ENCODE results near the gene RPS27L.

Gene RPS27L

DNA sequence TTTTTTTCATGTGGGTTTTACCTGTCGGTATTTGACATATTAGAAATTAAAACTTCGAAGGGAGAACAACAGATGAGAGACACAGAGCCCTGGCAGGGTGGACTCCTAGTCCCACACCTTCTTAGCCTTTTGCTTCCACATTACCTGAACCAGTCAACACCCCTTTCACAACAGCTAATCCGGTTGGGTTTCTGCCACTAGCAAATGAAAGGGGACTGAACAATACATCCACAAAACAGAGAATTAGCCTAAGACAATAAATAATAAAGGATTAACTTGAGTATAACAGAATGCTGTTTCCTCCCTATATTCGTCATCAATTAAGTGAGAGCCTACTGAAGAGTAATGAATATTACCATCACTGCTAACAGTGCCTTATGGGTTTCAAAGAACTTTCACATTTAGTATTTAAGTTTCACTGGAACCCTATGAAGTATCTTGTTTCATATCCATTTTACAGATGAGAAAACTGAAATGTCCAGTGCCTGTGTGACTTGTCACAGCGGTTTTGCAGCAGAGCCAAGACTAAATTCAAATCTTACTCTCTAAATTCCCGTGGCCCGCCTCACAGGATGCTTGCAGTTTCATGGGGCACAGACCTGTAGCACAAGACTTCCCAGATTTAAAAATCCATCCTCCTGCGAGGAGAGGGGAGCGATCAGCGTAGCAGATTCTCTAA is 31.1 kb upstream of the RPS27L start:
- DNase-seq (ENCODE audit: low read depth), result no peak

DNA sequence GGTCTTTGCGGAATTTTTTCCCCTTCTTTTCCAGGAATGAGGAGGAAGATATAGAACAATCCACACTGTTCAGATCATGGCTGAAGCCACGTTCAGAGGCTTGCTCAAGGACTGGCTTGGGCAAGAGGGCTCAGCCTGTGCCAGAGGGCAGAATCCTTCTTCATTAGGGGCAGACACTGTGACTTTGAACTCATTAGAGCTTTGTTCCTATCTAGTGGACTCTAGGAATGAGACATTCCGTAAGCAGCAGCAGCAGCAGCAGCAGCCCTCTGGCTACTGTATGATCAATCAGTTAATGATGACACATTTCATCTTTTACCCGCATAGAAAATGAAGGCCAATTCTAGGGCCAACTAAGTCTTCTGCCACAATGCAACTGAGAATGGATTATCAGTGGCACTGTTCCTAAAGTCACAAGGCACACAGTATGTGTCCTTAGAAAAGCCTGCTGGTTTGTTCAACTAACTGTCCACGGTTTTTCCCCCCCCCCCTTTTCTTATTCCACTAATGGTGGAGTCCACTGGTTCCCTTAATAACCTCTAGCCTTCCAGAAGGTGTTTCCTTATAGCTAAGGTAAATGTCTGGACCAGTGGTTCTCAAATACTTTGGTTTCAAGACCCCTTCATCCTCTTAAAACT is 30.4 kb upstream of the RPS27L start:
- no peak for DNase-seq (ENCODE audit: low read depth)

DNA sequence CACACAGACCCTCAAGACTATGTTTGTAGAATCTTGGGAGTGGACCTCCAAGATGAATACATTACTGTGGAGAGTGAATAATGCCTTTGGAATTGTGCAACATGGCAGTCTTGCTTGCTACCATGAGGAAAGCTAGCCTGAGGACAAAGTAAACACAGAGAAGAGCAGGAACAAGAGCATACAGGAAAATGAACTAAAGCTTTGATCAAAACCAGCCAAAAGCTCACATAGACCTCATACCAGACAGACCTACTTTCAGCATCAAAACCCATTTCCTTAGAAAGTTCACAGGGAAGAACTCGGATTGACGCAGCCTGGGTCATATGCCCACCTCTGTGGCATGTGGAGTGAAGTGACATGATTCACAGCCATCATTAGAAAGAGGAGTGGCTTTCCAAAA is 28.8 kb upstream of the RPS27L start:
- peak; percentile 63 for DNase-seq (ENCODE audit: low read depth)

DNA sequence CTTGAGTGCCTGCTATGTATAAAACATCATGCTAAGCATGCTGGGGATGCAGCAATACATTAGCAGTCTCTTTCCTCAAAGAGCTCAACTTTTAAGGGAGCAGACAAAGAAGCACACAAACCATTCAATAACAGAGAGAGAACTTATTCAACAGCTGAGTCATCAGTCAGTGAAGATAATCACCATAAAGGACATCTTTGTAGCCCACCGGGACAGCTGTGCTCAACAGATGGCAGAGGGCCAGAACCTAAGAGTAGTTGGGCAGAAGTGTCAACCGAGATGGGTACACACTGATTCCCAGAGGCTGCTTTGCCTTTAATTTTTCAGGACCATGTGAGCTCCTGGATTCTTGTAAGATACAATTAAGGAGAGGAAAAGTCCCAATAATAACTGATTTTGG is 27.9 kb upstream of the RPS27L start:
- DNase-seq (ENCODE audit: low read depth), result no peak

DNA sequence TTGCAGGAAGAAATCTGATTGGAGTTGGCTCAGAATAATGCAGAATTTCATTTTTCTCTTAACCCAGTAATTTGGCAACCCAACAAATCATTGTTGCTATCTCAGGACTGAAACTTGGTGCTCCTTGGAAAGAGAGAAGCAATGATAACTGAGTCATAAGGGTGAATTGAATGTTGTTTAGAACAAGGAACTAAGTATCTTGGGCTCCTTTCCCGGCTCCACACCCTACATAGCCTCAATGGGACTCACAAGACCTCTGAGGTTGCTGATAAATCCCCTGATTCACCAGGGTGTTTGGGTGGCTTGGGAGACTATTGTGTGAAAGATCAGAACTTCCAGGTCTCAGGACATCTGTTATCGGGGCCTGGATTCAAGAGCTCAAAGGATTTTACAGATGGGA is 24.4 kb upstream of the RPS27L start:
- no peak for DNase-seq (ENCODE audit: low read depth)

DNA sequence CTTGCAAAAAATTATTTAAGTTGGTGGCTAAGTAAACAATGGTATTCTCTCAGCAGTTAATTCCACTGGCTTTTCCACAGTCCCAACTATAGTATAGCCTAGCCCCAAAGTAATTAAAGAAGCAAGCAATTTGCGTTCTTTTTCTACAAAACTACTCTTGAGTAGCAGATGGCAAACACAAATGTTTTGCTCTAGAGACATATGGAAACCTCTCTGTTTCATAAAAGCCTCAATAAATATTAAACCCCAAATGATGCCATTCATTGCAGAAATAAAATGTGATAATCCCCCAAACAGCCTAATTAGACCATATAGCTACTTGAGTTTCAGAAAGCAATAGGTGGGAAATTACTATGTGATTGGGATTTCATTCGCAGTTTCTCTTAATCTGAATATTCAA is 23.5 kb upstream of the RPS27L start:
- DNase-seq (ENCODE audit: low read depth), result no peak

DNA sequence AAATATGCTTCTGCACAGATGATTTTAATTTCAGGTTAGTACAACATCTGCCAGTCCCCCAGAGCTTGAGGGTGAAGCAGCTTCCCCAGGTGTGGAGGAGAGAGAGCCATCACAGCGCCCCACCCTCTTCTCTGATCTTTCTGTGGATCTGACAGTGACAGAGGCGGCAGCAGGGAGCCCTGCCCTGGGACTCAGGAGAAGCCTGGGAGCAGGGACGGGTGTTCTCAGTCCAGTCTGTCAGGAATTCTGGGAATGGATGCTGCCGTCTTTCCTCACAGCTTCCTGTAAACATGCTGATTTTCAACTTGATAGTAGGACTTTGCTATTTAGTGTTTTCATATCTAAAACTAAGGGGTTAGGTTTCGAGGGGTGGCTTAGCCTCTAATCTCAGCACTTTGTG is 20.8 kb upstream of the RPS27L start:
- no peak for DNase-seq (ENCODE audit: low read depth)

DNA sequence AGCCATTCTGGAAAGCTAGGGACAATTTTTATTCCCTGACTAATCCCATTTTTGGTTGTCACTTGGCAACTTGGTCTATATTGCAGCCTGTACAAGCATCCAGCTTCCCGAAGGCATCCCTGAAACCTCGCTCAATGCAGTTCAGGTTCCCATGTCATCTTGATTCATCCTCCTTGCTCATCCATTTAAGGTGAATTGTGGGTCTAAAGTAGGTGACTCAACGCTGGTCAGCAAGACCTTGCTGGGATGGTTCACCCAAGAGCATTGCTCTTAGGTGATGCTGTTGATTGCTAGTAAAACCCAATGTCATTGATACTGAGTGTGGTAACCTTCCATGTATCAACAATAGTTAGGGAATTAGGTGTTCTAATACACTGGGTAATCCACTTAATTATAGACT is 19.0 kb upstream of the RPS27L start:
- DNase-seq (ENCODE audit: low read depth), result no peak

DNA sequence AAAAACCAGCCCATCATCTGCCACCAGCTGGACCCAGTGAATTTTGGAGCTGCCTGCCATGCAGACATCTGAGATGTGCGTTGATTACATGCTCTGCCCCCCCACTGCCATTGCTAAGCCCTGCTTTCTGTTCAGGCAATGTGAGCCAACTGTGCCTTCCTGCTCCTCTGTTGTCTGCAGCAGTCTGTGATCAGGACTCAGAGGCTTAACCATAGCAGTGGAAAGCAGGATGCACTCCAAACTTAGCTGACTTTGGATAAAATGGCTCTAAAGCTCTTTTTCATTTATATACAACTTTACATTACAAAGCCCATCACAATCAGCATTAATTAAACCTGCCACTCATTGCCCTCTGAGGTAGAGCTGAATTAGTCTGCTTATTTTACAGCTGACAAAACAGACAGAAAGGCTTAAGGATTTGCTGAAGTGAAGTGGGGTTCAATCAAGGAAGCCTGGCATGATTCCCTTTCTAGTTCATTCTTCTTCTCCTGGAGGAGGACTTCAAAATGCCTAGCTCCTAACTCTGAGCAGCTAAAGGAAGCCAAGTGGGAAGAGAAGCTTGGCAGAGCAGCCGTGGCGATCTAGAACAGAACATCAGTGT is 15.7 kb upstream of the RPS27L start:
- no peak for DNase-seq (ENCODE audit: low read depth)

DNA sequence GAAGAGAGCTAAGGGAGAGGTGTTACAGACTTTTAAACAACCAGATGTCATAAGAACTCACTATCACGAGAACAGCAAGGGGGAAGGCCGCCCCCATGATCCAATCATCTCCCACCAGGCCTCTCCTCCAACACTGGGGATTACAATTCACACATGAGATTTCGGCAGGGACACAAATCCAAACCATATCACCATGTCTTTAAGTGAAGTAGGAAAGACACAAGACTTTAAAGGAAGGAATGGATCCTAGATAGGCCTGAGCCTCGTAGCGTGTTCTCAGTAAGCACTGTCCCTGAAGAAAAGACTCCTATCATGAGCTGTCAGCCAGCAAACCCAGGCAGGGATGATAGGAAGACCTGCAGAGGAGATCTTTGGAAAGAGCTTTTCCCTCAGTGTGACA is 15.1 kb upstream of the RPS27L start:
- DNase-seq (ENCODE audit: low read depth), result no peak

DNA sequence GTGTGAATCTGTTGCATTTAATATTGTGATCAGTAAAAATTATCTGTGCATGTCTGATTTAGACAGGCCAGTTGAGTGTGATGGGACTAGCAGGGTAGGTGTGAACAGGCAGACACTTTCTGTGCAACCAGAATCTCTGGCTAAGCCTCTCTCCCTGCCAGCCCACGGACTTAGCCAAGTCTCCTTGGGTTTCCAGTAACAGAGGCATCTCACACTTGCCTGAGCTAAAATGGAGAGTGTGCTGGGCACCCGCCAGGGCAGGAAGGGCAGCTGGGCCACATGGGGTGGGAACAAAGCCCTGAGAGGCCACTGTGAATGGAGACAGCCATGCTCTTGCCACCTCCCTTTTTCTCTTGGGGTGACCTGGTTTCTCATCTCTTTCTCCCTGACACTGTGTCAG is 12.5 kb upstream of the RPS27L start:
- DNase-seq (ENCODE audit: low read depth), result no peak

DNA sequence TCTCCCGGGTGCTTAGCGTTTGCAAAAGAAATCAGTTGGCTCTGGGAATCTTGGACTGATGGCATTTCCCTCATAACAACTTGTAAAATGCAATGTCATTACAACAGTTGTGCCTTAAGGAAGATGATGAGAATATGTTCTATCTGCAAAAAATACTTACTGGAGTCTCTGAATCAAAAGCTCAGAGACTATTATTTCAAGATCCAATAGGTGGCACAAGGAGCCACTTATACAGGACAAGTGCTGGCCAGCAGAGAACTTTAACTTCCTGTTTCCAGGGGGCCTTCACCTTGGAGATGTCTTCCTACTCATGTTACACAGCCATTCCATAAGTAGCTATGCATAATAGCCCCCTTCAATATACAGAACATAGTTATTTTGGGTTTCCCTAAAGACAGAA is 8.9 kb upstream of the RPS27L start:
- DNase-seq (ENCODE audit: low read depth), result no peak

DNA sequence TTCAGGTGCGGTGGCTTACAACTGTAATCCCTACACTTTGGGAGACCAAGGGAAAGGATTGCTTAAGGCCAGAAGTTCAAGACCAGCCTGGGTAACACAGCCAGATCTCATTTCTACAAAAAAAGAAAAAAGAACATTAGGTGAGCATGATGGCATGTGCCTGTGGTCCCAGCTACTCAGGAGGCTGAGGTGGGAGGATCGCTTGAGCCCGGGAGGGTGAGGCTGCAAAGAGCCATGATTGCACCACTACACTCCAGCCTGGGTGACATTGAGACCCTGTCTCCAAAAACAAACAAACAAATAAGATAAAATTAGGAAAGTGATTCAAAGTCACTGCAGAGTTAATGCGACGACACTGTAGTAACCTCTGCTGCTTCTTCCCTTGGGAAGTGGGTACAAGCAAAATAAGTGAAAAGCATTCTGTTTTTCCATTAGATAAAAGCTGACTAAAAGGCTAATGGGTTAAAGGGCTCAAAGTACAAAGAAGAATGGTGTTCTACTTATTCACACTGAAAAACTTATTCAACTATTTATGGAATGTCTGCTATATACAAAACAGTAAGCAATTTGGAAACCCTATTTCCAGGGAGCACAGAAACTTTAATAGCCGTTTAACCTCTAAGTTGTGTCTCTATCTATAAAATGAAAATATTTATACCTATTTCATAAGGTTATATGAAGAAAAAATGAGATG is 8.0 kb upstream of the RPS27L start:
- DNase-seq (ENCODE audit: low read depth), result no peak

DNA sequence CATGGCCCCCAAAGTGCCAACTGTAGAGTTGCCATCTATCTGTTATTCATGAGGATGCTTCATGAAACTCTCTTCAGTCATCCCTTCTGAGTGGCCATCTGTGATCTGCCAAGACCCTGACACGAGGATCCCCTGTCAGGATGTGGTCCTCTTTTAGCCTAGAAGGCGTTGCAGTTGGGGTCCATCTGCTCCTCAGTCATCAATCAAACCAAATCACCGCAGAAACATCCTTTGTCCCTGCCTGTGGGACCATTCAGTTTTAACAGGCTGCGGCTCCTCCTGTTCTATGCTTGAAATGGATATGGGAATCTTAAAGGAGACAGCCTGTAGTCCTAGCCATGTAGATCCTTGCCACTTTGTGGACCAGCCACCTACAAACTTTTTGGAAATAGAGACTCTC is 5.9 kb upstream of the RPS27L start:
- DNase-seq (ENCODE audit: low read depth), result no peak

DNA sequence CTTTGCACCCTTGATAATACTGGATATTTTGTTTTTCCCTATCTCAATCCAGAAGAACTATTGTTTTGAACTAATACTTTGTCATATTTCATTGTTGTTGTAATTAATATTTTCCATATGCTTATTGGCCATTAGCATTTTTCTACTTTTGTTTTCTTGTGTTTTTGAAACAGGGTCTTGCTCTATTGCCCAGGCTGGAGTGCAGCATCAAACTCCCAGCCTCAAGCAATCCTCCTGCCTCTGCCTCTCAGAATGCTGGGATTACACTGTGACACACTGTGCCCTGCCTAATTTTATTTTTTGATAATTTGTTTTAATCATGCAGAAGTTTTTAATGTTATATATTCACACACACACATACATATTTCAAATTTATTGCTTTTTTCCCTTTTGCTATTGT is 3.4 kb upstream of the RPS27L start:
- no peak for DNase-seq (ENCODE audit: low read depth)

DNA sequence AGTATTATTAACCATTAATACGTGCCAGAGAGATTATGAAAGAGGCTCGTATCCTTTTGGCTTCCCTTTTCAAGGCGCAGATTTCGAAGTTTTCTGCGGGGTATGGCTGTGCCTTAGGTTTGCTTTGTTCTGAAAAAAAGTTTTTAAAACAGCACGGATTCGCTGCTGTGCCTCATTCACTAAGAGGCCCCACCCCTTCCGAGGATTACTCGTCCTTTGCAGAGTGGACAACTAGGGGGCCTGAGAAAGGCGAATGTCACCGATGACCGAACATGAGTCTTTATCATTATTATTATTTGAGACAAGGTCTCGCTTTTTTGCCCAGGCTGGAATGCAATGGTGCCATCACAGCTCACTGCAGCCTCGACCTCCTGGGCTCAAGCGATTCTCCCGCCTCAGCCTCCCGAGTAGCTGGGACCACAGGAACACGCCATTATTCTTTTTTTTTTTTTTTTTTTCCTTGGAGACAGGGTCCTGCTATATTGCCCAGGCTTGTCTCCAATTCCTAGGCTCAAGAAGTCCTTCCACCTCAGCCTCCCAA is 684 bp upstream of the RPS27L start:
- DNase-seq (ENCODE audit: low read depth), result peak; percentile 61

DNA sequence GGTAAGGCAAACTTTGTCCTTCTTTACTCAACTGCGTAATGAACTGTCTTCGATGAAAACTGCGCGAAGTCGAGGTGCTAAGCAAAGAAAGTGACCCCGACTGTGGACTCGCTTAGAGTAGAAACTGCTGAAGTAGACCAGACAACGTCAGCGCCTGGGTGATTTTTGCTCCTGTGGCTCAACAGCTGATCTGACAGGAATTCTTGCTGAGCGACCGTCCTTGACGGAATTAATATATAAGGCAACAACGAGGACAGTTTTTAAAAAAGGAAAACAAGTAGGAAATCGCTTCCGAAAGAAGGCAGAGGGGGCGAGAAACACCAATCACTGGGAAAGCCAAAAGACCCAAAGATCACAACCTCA is 541 bp downstream of the RPS27L start:
- no peak for DNase-seq (ENCODE audit: low read depth)

DNA sequence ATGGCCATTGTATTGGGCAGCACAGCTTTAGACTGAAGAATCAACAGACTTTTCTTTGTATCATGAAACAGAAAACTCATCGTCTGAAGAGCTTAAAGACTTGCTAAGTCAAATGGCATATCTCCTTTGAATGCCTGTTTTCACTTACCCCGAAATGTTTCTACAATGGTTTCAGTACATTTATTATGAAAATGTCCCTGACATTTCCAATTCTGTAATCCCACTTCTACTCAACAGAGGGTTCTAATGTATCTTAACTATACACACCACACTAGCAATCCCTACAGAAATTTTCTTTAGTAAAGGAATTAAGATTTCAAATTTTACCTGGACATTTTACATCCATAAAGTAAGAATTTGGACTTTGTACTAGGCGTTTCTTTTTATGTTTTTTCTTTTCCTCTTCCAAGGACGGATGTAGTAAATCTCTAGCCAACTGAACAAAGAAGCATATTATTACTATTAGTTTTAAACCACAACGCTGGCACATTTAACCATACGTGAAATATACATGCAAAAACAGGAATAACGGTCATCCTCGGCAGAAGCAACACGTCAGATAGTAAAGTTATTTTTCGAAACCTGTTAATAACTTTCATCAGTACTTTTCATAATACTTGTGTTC is 1.1 kb downstream of the RPS27L start:
- DNase-seq (ENCODE audit: low read depth), result no peak

DNA sequence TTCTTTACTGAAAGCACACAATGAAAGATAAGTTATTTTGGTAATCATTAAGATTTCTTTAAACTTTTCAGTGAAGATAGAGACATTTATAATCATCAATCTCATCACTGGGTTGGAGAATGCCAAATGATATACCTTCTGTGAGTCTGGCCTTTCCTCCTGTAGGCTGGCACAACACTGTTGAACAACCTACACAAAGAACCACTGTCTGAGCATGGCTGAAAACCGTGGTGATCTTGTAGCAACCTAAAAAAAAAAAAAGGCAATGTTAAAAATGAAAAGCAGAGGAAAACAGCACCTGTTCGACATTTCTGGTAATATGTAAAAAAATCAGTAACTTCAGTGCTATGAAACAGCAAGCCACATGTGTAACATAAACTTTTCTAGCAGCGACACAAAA is 1.8 kb downstream of the RPS27L start:
- DNase-seq (ENCODE audit: low read depth), result no peak

DNA sequence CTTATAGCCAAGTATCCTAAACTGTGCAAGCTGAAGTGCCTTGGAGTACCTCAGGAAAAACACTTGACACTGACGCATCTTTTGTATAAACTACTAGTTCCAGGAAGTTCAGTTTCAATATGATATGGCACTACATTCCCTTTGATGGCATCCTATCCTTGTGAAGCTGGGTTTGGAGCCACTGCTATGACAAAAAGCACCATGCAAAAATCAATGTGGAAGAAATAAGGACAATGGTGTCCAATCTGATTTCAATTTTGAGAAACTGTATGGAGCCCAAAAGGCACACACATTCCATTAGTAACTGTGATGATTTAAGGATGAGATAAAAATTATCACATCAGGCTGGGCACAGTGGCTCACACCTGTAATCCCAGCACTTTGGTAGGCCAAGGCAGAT is 5.6 kb downstream of the RPS27L start:
- no peak for DNase-seq (ENCODE audit: low read depth)

DNA sequence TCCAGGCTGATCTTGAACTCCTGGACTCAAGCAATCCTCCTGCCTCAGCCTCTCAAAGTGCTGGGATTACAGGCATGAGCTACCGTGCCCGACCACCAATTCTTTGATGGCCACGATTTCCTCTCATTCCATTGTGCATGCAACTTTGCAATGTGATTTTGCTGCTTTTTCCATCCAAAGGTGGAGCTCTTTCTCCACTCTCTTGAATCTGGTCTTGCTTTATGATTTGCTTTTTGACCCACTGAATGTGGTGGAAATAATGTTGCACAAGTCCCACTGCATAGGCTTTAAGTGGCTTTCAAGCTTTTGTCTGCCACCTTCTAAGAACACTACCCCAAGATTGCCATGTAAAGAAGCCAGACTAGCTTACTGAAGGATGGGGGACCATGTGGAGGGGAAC is 10.6 kb downstream of the RPS27L start:
- DNase-seq (ENCODE audit: low read depth), result no peak

DNA sequence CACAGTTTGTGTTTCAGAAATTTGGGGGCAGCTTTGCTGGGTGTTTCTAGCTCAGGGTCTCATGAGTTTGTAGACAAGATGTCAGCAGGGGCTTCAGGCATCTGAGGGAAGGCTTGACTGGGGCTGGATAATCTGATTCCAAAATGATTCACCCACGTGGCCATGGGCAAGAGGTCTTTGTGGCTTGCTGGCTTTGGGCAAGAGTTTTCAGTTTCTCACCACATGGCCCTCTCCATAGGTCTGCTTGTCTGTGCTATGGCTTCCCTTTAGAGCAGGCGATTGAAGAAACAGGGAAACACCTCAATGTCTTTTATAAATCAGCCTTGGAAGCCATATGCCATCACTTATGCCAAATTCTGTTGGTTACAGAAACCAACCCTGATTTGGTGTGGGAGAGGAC is 11.9 kb downstream of the RPS27L start:
- no peak for DNase-seq (ENCODE audit: low read depth)

DNA sequence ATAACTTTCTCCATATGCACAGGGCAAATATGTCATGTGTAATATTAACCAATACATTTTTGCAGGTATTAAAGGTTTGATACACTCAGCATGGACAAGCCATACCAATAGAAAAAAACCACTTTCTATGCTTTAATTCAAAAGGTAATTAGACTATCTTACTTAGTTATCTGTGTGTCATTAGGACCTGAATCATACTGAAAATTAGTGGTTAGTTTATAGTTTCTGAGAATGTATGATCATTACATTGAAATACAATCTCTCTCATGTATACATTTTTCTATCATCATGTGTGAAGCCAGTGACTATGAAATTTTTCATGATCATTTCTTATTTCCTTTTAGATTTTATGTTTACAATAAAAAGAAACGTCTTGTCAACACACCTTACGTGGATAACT is 16.3 kb downstream of the RPS27L start:
- no peak for DNase-seq (ENCODE audit: low read depth)

Measured in fibroblast of the conjunctiva (primary cell).